ENCODE data around the gene DSC2.

DNA sequence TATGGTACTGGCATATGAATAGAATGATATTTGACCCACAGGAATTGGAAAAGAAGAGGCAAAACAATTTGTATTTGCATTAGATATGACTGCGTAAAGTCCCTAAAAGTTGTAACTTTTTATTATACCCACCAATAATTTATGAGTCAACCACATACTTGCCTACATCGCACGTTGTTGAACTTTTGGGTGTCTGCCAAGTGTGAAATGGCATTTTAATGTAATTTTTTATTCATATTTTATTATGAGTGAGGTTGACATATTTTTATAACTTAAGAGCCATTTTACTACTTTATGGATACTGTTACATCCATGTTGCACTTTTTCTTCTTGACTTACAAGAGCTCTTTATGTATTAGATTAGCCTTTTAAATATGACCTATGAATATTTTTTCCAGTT, 4.6 kb downstream of the DSC2 start:
- no peak for TF ChIP-seq ARNTL (CRISPR knock-in tag; IDR thresholded peaks at IDR 0.05; ENCODE audit: borderline replicate concordance, low read depth)
- no peak for TF ChIP-seq SNAI2 (CRISPR knock-in tag; IDR thresholded peaks at IDR 0.05)

Measured in SK-N-SH treated with all-trans-retinoic acid at 6 μM for 48 hours (cell line).